A375 (cell line): ENCODE results near the gene SMC5. TPM values are rescaled to one million over a fixed set of nuclear protein-coding genes. Genes with fewer than 3 reads are reported as not detected.

Source experiments
- small RNA-seq: library from RNA; depleted of rRNA; stranded (forward); fragments of <200 nt; gene quantifications from one replicate; pipeline ENCODE3, GENCODE V24; 2014
- total RNA-seq: library from RNA; depleted of rRNA; stranded (reverse); fragments of >200 nt; shearing (Covaris generic); gene quantifications from 2 replicates; pipeline ENCODE4 v1.2.3, GENCODE V29; 2014; rRNA removed

Gene SMC5
- total RNA-seq = 50.3 and 58.5 TPM in 2 replicates

GRCh38 chr9:70258692-70259511, at the start of gene SMC5:
Gene SMC5 (plus strand): TSS chr9:70258978. CDS start chr9:70259079, 101 bp downstream.

Small RNA genes within 50 kb of the gene (small RNA-seq; reads per million reads assigned to genes)
- gene RF00019 = not detected

Other genes starting within 250 kb of the SMC5 start
- gene MAMDC2, start 215.1 kb upstream of the SMC5 start, total RNA-seq = 0.04 and 0.05 TPM in 2 replicates
- gene KLF9, start 155.7 kb downstream of the SMC5 start, total RNA-seq = 109 and 110 TPM in 2 replicates